ENCODE data around the gene PLEKHG4B. TPM values are rescaled to one million over a fixed set of nuclear protein-coding genes. Genes with fewer than 3 reads are reported as not detected.

PLEKHG4B gene
- total RNA-seq, 4 donors from 2014 or later = 0.18 to 2.5 (median 0.19) TPM; not detected in 1

GRCh38 chr5:129820-130219 lies 37.9 kb downstream of the PLEKHG4B start:
- peaks cover 0 to 5% (median 2%) of the 10 kb centered on the region in 4 donors for H3K9me3 ChIP-seq
- no peak overlapping the region for H3K27ac ChIP-seq
- H3K27me3 ChIP-seq = no peaks in the 10 kb centered on the region
- no peak overlapping the region for H3K4me3 ChIP-seq
- no peaks in the 10 kb centered on the region for H3K36me3 ChIP-seq
- H3K4me1 ChIP-seq = no peaks in the 10 kb centered on the region
- DNase-seq = no peak
- TF ChIP-seq POLR2A (IDR thresholded peaks at IDR 0.05) (no peak), CTCF (IDR thresholded peaks at IDR 0.05) (no peak)

DNA sequence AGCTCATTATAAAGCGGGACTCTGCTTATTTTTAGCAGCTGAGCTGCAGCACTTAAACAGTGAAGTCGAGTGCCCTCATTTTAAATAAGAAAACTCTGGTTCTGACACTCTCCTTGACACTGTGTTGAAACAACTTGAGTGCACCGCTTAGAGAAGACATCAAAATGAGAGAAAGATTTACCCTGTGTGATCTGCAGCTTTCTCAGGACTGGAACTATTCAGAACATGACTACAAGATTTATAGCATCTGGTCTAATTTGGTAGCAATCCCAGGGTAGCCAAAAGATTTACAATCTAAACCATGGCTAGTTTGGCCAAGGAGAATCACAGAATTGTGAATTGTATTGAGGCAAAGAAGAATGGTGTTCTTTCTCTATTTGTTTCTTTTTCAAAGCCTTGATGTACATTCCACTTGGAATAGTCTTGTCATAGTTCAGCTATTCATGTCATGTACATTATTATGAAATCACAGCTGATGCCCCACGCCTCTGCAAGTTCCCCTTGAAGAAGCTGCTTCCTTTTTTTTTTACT lies 38.7 kb downstream of the PLEKHG4B start:
- H3K9me3 ChIP-seq = peaks cover 0 to 5% (median 2%) of the 10 kb centered on the region in 4 donors
- no peak for DNase-seq
- no peaks in the 10 kb centered on the region for H3K27me3 ChIP-seq
- H3K4me3 ChIP-seq = no peak overlapping the region
- no peaks in the 10 kb centered on the region for H3K4me1 ChIP-seq
- no peaks in the 10 kb centered on the region for H3K36me3 ChIP-seq
- H3K27ac ChIP-seq = no peak overlapping the region
- TF ChIP-seq POLR2A (IDR thresholded peaks at IDR 0.05) = no peak
- no peak for TF ChIP-seq CTCF (IDR thresholded peaks at IDR 0.05)

DNA sequence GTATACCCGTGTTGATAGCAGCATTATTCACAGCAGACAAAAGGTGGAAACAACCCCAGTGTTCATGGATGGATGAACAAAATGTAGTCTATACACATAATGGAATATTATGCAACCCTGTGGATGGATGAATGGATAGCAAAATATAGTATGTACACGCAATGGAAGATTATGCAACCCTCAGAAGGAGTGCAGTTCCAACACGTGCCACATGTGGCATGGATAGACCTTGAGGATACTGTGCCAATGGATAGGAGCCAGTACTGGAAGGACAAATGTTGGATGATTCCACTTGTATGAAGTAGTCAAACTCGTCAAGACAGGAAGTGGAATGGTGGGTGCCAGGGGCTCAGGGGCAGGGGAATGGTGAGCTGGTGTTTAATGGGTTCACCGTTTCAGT lies 44.9 kb downstream of the PLEKHG4B start:
- Histone ChIP-seq H3K9me3 (no peaks in the 10 kb centered on the region), H3K4me1 (no peaks in the 10 kb centered on the region), H3K27me3 (no peaks in the 10 kb centered on the region), H3K4me3 (no peak overlapping the region), H3K27ac (no peak overlapping the region), H3K36me3 (no peaks in the 10 kb centered on the region)
- peak in 1 of 6 experiments; percentile 3 for TF ChIP-seq CTCF (IDR thresholded peaks at IDR 0.05)
- no peak for TF ChIP-seq POLR2A (IDR thresholded peaks at IDR 0.05)
- no peak for DNase-seq

DNA sequence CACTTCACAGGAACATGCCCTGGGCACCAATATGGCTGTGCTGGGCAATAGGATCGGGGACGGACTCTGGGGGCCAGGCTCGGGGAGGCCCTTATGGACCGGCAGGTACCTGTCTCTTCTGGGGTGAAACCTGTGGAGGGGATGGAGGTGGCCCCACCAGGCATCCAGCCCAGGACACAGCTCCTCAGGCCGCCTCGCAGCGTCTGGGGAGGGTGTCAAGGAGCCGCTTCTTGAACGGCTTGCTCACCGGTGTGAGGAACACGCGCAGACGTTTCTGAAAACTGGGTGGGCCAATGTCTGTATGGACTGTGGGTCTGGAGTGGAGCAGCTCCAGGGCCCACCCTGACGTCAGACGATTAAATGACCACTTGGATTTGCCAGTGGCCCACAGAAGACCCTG lies 45.8 kb downstream of the PLEKHG4B start:
- TF ChIP-seq POLR2A (IDR thresholded peaks at IDR 0.05) (no peak), CTCF (IDR thresholded peaks at IDR 0.05) (no peak)
- DNase-seq = no peak

GRCh38 chr5:138936-139335 lies 47.0 kb downstream of the PLEKHG4B start:
- Histone ChIP-seq H3K4me3 (no peak overlapping the region), H3K27ac (no peak overlapping the region), H3K36me3 (no peaks in the 10 kb centered on the region), H3K4me1 (no peaks in the 10 kb centered on the region), H3K27me3 (no peaks in the 10 kb centered on the region), H3K9me3 (no peaks in the 10 kb centered on the region)
- no peak for DNase-seq
- no peak for TF ChIP-seq POLR2A (IDR thresholded peaks at IDR 0.05)

More for the DNA sequence above, 45.8 kb downstream of the PLEKHG4B start:
- no peak overlapping the region for H3K4me3 ChIP-seq
- no peaks in the 10 kb centered on the region for H3K27me3 ChIP-seq
- no peaks in the 10 kb centered on the region for H3K9me3 ChIP-seq
- H3K27ac ChIP-seq = no peak overlapping the region
- no peaks in the 10 kb centered on the region for H3K4me1 ChIP-seq
- no peaks in the 10 kb centered on the region for H3K36me3 ChIP-seq

DNA sequence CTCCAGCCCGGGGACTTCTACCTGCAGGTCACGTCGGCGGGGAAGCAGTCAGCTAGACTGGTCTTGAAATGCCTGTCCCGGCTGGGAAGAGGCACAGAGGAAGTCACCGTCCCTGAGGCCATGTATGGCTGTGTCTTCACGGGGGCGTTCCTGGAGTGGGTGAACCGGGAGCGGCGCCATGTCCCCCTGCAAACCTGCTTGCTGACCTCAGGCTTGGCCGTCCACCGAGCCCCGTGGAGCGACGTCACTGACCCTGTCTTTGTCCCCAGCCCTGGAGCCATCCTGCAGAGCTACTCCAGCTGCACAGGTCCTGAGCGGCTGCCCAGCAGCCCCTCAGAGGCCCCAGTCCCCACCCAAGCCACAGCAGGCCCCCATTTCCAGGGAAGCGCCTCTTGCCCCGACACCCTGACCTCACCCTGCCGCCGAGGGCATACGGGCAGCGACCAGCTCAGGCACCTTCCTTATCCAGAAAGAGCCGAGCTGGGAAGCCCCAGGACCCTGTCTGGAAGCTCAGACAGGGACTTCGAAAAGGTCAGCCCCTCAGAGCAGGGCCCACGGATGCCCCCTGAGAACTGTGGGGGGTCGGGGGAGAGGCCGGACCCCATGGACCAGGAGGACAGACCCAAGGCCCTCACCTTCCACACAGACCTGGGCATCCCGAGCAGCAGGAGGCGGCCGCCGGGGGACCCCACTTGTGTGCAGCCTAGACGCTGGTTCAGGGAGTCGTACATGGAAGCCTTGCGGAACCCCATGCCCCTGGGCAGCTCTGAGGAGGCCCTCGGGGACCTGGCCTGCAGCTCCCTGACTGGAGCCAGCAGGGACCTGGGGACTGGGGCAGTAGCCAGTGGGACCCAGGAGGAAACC lies 47.8 kb downstream of the PLEKHG4B start:
- H3K4me1 ChIP-seq = no peaks in the 10 kb centered on the region
- no peak overlapping the region for H3K27ac ChIP-seq
- no peak overlapping the region for H3K4me3 ChIP-seq
- no peaks in the 10 kb centered on the region for H3K9me3 ChIP-seq
- no peaks in the 10 kb centered on the region for H3K36me3 ChIP-seq
- no peaks in the 10 kb centered on the region for H3K27me3 ChIP-seq
- no peak for DNase-seq
- TF ChIP-seq CTCF (IDR thresholded peaks at IDR 0.05) (no peak), POLR2A (IDR thresholded peaks at IDR 0.05) (no peak)
